Endothelial cell of umbilical vein (primary cell): ENCODE measurements around the gene UBE3B. TPM values are rescaled to one million over a fixed set of nuclear protein-coding genes. Genes with fewer than 3 reads are reported as not detected.

Source experiments
- BruUV-seq: library from RNA; stranded (reverse); fragments of 400-500 nt; replicated peaks from 2 replicates; lab custom pipeline; 2021; lab: Mats Ljungman, UMichigan
- CTCF ChIA-PET: fragments of 300-600, 350-600 bp; sonication (Branson Sonifier 250); formaldehyde crosslinking; loops from one replicate; lab custom pipeline; 2021; ENCODE audit warnings: antibody characterized with exemption, inconsistent platforms; lab: Charles Lee
- POLR2A ChIA-PET: fragments of 300-600, 350-600 bp; sonication (Branson Sonifier 250); formaldehyde crosslinking; loops from one replicate; lab custom pipeline; 2021; ENCODE audit warnings: antibody characterized with exemption, inconsistent platforms; lab: Charles Lee
- DNase-seq: peaks from one replicate; pipeline ENCODE4 v3.0.0-alpha.2; 2011; ENCODE audit warnings: low read depth, low spot score
- FAIRE-seq: peaks from 2 replicates; lab custom pipeline; 2011; peaks lifted over from hg19 to GRCh38; lab: Jason Lieb, UNC
- H2AFZ ChIP-seq: 2 replicates; pipeline ENCODE4 v1.6.0; 2012; ENCODE audit warnings: low read depth, low read length, control low read depth, inconsistent platforms
- H3K27ac ChIP-seq: 2 replicates; pipeline ENCODE4 v1.5.1; 2011; ENCODE audit warnings: low read depth, mild to moderate bottlenecking, control low read depth, low read length, moderate library complexity; ENCODE audit not compliant: insufficient read depth
- H3K27me3 ChIP-seq, 2 experiments: 2 replicates each; pipeline versions ENCODE4 v1.6.0 to v1.6.1; 2011; ENCODE audit warnings: low read length in 2 of 2, mixed read lengths in 1 of 2; ENCODE audit not compliant: control insufficient read depth in 2 of 2, insufficient read depth in 2 of 2
- H3K36me3 ChIP-seq, 2 experiments: 2 replicates in 1 of 2; 3 replicates in 1 of 2; pipeline ENCODE4 v1.5.1; 2011; ENCODE audit warnings: low read length in 2 of 2, mild to moderate bottlenecking in 1 of 2, moderate library complexity in 1 of 2; ENCODE audit not compliant: control insufficient read depth in 2 of 2, insufficient read depth in 2 of 2; ENCODE audit errors: extremely low read depth in 1 of 2
- H3K4me1 ChIP-seq: 3 replicates; pipeline ENCODE4 v1.5.1; 2011; ENCODE audit warnings: mild to moderate bottlenecking, low read length; ENCODE audit not compliant: control insufficient read depth, insufficient read depth; ENCODE audit errors: extremely low read depth
- H3K4me2 ChIP-seq: 2 replicates; pipeline ENCODE4 v1.6.1; 2011; ENCODE audit warnings: low read length, control low read depth, mixed read lengths; ENCODE audit not compliant: insufficient read depth
- H3K4me3 ChIP-seq, 3 experiments: fragments of 200-600 bp in 1 of 3; sonication (generic), shearing (Covaris generic) in 1 of 3; replicated peaks in 1 of 3; 2 replicates each; pipeline ENCODE4 v1.5.1; 2011 to 2016; ENCODE audit warnings: control low read depth in 3 of 3, low read length in 3 of 3, mild to moderate bottlenecking in 2 of 3, inconsistent platforms in 1 of 3, low read depth in 1 of 3, moderate library complexity in 1 of 3; ENCODE audit not compliant: insufficient read depth in 1 of 3
- H3K79me2 ChIP-seq: 2 replicates; pipeline ENCODE4 v1.6.0; 2012; ENCODE audit warnings: low read length, inconsistent platforms; ENCODE audit not compliant: control insufficient read depth, insufficient read depth
- H3K9ac ChIP-seq: replicated peaks from 2 replicates; pipeline ENCODE3; 2011; ENCODE audit warnings: low read length, control low read depth; ENCODE audit not compliant: insufficient read depth; ENCODE audit errors: extremely low read depth
- H3K9me1 ChIP-seq: replicated peaks from 3 replicates; pipeline ENCODE4 v1.6.0; 2011; ENCODE audit warnings: mild to moderate bottlenecking, low read length; ENCODE audit not compliant: control insufficient read depth, insufficient read depth; ENCODE audit errors: extremely low read depth
- H3K9me3 ChIP-seq: replicated peaks from 2 replicates; pipeline ENCODE4 v1.5.1; 2012; ENCODE audit warnings: low read length, inconsistent platforms; ENCODE audit not compliant: control insufficient read depth, insufficient read depth
- H4K20me1 ChIP-seq: replicated peaks from 2 replicates; pipeline ENCODE3; 2011; ENCODE audit warnings: mild to moderate bottlenecking, low read length; ENCODE audit not compliant: control insufficient read depth, insufficient read depth; ENCODE audit errors: extremely low read depth
- EZH2 ChIP-seq: IDR thresholded peaks from 2 replicates; pipeline ENCODE4 v1.6.1; 2012; ENCODE audit warnings: borderline replicate concordance, low read depth, mild to moderate bottlenecking, moderate library complexity, low read length, inconsistent platforms; ENCODE audit not compliant: severe bottlenecking
- FOS ChIP-seq: IDR thresholded peaks from 2 replicates; pipeline ENCODE4 v1.6.1; 2011; ENCODE audit warnings: mild to moderate bottlenecking, low read length, moderate library complexity, borderline replicate concordance; ENCODE audit not compliant: insufficient read depth
- GATA2 ChIP-seq: IDR thresholded peaks from 2 replicates; pipeline ENCODE4 v1.7.0; 2011; ENCODE audit warnings: low read depth, mild to moderate bottlenecking, moderate library complexity, mixed read lengths, low read length; ENCODE audit not compliant: insufficient read length, insufficient read depth
- JUN ChIP-seq: IDR thresholded peaks from 2 replicates; pipeline ENCODE4 v1.6.1; 2011; ENCODE audit warnings: borderline replicate concordance, low read depth; ENCODE audit not compliant: insufficient read length, insufficient read depth
- MYC ChIP-seq: IDR thresholded peaks from one replicate; pipeline ENCODE4 v1.6.1; 2011; ENCODE audit warnings: mild to moderate bottlenecking, low read depth, low read length
- POLR2A ChIP-seq: IDR thresholded peaks from 2 replicates; pipeline ENCODE4 v1.6.1; 2012; ENCODE audit warnings: low read depth, mild to moderate bottlenecking, control low read depth, low read length
- POLR2AphosphoS5 ChIP-seq: IDR thresholded peaks from 2 replicates; pipeline ENCODE4 v1.6.1; 2012; ENCODE audit warnings: low read depth, mild to moderate bottlenecking, control low read depth, low read length, moderate library complexity; ENCODE audit not compliant: insufficient read depth
- dilution Hi-C: fragments of 300-500 bp; cut with MboI; formaldehyde crosslinking; loops from one replicate; pipeline ENCODE4 v1.15.0; 2019; ENCODE audit warnings: low sequenced_read_pairs; ENCODE audit not compliant: extremely low pct_ligation_motif_present
- intact Hi-C: fragments of 100-400 bp; cut with micrococcal nuclease; formaldehyde crosslinking; loops from one replicate; pipeline ENCODE4 v1.10.0; 2022
- polyA plus RNA-seq, 4 experiments: library from polyadenylated mRNA; depleted of rRNA in 3 of 4; stranded (reverse) in 3 of 4; unstranded in 1 of 4; fragments of >200 nt; gene quantifications; 2 replicates each; pipeline versions ENCODE4 v1.2.1 to v1.2.3, GENCODE V29; 2011 to 2012; ENCODE audit warnings: missing spikeins in 1 of 4
- total RNA-seq: library from RNA; stranded (reverse); gene quantifications from 2 replicates; pipeline ENCODE4 v1.2.3, GENCODE V29; 2021
- TF ChIP-seq, protein P1 (sequence below), 2 donors: IDR thresholded peaks; 1 replicate in 1 of 2; 2 replicates in 1 of 2; pipeline ENCODE4 v1.5.1; 2011; ENCODE audit warnings: low read length in 2 of 2, mild to moderate bottlenecking in 2 of 2, moderate library complexity in 2 of 2, control low read depth in 1 of 2, inconsistent platforms in 1 of 2, low read depth in 1 of 2; ENCODE audit not compliant: insufficient read depth in 1 of 2; ENCODE audit errors: extremely low read depth in 1 of 2
- TF ChIP-seq, protein P2 (sequence below): IDR thresholded peaks from 2 replicates; pipeline ENCODE4 v1.6.1; 2011; ENCODE audit not compliant: insufficient read depth, insufficient read length

Gene UBE3B
- total and polyA plus RNA-seq, 2 donors (not counting 3 experiments of a cell fraction or from before 2014, with no cell fraction given) = 24.9 to 40.8 TPM

GRCh38 chr12:109496306-109496705 lies 18.9 kb downstream of the UBE3B start:
- no peak for FAIRE-seq
- intact Hi-C loops = no loop called here

More at GRCh38 chr12:109496306-109496705, 18.9 kb downstream of the UBE3B start:
- no peak overlapping the region for H3K4me3 ChIP-seq
- POLR2A ChIA-PET = no interaction called here
- H3K9me3 ChIP-seq = no peaks in the 10 kb centered on the region
- BruUV-seq = no TSS peak
- H3K36me3 ChIP-seq = peaks cover 7 to 16% of the 10 kb centered on the region in 2 experiments
- TF ChIP-seq JUN (no peak), POLR2AphosphoS5 (no peak), MYC (no peak), EZH2 (no peak), FOS (no peak), GATA2 (no peak), POLR2A (no peak)
- TF ChIP-seq, protein P1, sequence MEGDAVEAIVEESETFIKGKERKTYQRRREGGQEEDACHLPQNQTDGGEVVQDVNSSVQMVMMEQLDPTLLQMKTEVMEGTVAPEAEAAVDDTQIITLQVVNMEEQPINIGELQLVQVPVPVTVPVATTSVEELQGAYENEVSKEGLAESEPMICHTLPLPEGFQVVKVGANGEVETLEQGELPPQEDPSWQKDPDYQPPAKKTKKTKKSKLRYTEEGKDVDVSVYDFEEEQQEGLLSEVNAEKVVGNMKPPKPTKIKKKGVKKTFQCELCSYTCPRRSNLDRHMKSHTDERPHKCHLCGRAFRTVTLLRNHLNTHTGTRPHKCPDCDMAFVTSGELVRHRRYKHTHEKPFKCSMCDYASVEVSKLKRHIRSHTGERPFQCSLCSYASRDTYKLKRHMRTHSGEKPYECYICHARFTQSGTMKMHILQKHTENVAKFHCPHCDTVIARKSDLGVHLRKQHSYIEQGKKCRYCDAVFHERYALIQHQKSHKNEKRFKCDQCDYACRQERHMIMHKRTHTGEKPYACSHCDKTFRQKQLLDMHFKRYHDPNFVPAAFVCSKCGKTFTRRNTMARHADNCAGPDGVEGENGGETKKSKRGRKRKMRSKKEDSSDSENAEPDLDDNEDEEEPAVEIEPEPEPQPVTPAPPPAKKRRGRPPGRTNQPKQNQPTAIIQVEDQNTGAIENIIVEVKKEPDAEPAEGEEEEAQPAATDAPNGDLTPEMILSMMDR (IDR thresholded peaks at IDR 0.05; ENCODE audit: extremely low read depth in 1 of 2, insufficient read depth in 1 of 2, low read depth in 1 of 2, low read length in 2 of 2) = no peak
- TF ChIP-seq, protein P2, sequence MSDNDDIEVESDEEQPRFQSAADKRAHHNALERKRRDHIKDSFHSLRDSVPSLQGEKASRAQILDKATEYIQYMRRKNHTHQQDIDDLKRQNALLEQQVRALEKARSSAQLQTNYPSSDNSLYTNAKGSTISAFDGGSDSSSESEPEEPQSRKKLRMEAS = no peak
- no peaks in the 10 kb centered on the region for H3K9me1 ChIP-seq
- CTCF ChIA-PET = no interaction called here
- dilution Hi-C loops = no loop called here
- no peak overlapping the region for H3K9ac ChIP-seq
- no peaks in the 10 kb centered on the region for H4K20me1 ChIP-seq
- H3K79me2 ChIP-seq = no peaks in the 10 kb centered on the region
- no peak overlapping the region for H3K4me2 ChIP-seq
- H3K27me3 ChIP-seq = no peaks in the 10 kb centered on the region
- H3K4me1 ChIP-seq = no peaks in the 10 kb centered on the region
- no peak overlapping the region for H3K27ac ChIP-seq
- DNase-seq = no peak
- H2AFZ ChIP-seq = no peak overlapping the region
